Stomach (tissue), 9 donors: Measurements from ENCODE around the gene JAG2. TPM values are rescaled to one million over a fixed set of nuclear protein-coding genes. Genes with fewer than 3 reads are reported as not detected.

Experiments
- DNase-seq, 2 donors: peaks; one replicate each; pipeline versions ENCODE4 v3.0.0 to v3.0.0-alpha.2; 2013 to 2019
- H3K27ac ChIP-seq, 5 donors: fragments of 200-600 bp in 4 of 5; sonication (generic) in 4 of 5; one replicate each; pipeline ENCODE4 v1.5.1; 2013 to 2019; ENCODE audit warnings: mild to moderate bottlenecking in 1 of 5, moderate library complexity in 1 of 5
- H3K27me3 ChIP-seq, 3 donors: fragments of 200-600 bp; sonication (generic); one replicate each; pipeline ENCODE4 v1.5.1; 2017 to 2019; ENCODE audit warnings: mixed run types in 1 of 3
- H3K36me3 ChIP-seq, 4 donors: fragments of 200-600 bp; sonication (generic); 1 replicate in 3 of 4; 2 replicates in 1 of 4; pipeline ENCODE4 v1.5.1; 2016 to 2019
- H3K4me1 ChIP-seq, 4 donors: fragments of 200-600 bp; sonication (generic); one replicate each; pipeline ENCODE4 v1.5.1; 2016 to 2019
- H3K4me3 ChIP-seq, 4 donors: fragments of 200-600 bp; sonication (generic) in 3 of 4; one replicate each; pipeline ENCODE4 v1.5.1; 2016 to 2019; ENCODE audit warnings: mild to moderate bottlenecking in 1 of 4
- H3K9me3 ChIP-seq, 4 donors: fragments of 200-600 bp; sonication (generic); one replicate each; pipeline ENCODE4 v1.5.1; 2016 to 2019
- CTCF ChIP-seq, 7 experiments: fragments of 450-650 bp in 4 of 7; fragments of 200-600 bp in 3 of 7; sonication (generic) in 3 of 7; IDR thresholded peaks; one replicate each; pipeline ENCODE4 v1.5.1; 2016 to 2019; ENCODE audit warnings: antibody characterized with exemption in 7 of 7, control low read depth in 2 of 7, mild to moderate bottlenecking in 1 of 7
- EP300 ChIP-seq: sonication (generic); formaldehyde crosslinking; IDR thresholded peaks from one replicate; pipeline ENCODE4 v1.6.1; 2017; ENCODE audit warnings: antibody characterized with exemption
- POLR2A ChIP-seq, 4 donors: fragments of 450-650 bp; IDR thresholded peaks; one replicate each; pipeline ENCODE4 v1.6.1; 2016; ENCODE audit warnings: antibody characterized with exemption in 4 of 4, control low read depth in 2 of 4, mild to moderate bottlenecking in 1 of 4, moderate library complexity in 1 of 4
- POLR2AphosphoS5 ChIP-seq, 3 donors: sonication (generic); formaldehyde crosslinking; IDR thresholded peaks; one replicate each; pipeline ENCODE4 v1.6.1; 2016; ENCODE audit warnings: antibody characterized with exemption in 3 of 3
- WGBS, 5 donors: extraction: QIAGEN DNeasy Blood & Tissue Kit in 3 of 5; methylation state at CpG; one replicate each; pipeline versions ENCODE4 v1.1.5 to v1.1.7; 2013 to 2018; 5-methylcytosine and 5-hydroxymethylcytosine counted together
- intact Hi-C: fragments of 100-400 bp; cut with DNase I; formaldehyde crosslinking; loops from one replicate; pipeline ENCODE4 v1.15.1; 2023; ENCODE audit warnings: low total_unique reads
- polyA plus RNA-seq, 3 donors: library from polyadenylated mRNA; stranded (reverse); fragments of 200-250 nt; gene quantifications; one replicate each; pipeline ENCODE4 v1.2.3, GENCODE V29; 2013
- total RNA-seq, 5 donors: library from RNA; depleted of rRNA; stranded (reverse); fragments of >200 nt; gene quantifications; one replicate each; pipeline versions ENCODE4 v1.1.0 to v1.2.3, GENCODE V29; 2014 to 2016
- donor health status: healthy with polysubstance abuse.
- donor health status: Bipolar disorder and iron deficiency.
- donor health status: healthy.

JAG2 gene
- total and polyA plus RNA-seq, 8 donors: 6.0 to 117 (median 15.6) TPM

DNA sequence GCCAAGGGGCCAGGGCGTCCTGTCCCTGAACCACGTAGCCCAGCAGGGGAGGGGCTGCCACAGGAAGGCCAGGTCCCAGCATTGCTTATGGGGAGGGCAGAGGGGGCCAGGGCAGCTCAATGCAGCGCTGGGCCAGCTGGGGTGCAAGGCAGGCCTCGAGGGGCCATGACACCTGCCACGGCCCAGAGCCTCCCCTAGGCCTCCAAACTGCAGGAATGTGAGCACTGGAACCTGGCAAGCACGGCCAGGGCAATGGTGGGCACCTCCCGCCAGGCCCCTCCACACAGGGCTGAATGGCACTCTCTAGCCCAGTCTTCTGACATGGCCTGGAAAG lies 70.8 kb downstream of the JAG2 start:
- 74 to 93% (median 86%) methylated on average over 4 to 7 of the region's 7 CpGs for WGBS, 5 donors
- TF ChIP-seq EP300: no peak
- intact Hi-C loops: no loop called here
- no peak for DNase-seq
- Histone ChIP-seq H3K4me3 (no peak overlapping the region), H3K36me3 (no peaks in the 10 kb centered on the region), H3K27ac (no peak overlapping the region), H3K27me3 (peaks cover 0 to 23% (median 0%) of the 10 kb centered on the region in 3 donors), H3K4me1 (peaks cover 11 to 17% (median 15%) of the 10 kb centered on the region in 4 donors), H3K9me3 (peaks cover 0 to 6% (median 2%) of the 10 kb centered on the region in 4 donors)

DNA sequence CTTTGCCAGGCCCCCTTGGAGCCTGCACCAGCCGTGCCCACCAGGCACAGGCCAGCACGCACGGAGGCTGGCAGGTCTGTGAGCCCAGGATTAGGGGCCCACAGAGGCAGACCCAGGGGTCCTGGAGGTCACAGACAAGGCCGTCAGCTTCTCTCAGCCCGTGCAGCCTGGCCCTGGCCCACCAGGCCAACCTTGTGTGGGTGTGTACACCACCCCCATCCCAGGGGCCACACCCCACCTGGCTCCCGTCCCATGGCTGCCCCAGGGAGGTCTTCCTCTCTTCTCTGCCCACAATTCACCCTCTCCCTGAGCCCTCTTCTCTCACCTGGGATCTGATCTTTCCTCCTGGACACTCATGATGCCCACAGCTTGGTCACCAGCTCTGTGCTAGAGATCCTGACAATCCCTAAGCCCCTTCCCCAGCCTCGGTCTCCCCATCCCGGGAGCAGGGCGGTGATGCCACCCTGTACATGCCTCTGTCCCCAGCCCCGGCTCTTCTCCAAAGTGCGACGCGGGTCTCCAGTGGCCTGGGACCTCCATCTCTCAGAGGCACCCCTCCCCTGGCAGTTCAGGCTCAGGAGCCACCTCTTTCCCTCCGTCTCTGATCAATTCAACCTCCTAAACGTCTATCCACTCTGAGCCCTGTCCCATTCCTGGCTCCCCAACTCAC lies 72.2 kb downstream of the JAG2 start:
- H3K9me3 ChIP-seq: peaks cover 0 to 6% (median 2%) of the 10 kb centered on the region in 4 donors
- DNase-seq: no peak
- peaks cover 0 to 18% (median 0%) of the 10 kb centered on the region in 3 donors for H3K27me3 ChIP-seq
- TF ChIP-seq POLR2A (IDR thresholded peaks at IDR 0.05): no peak
- no peak for TF ChIP-seq EP300
- TF ChIP-seq CTCF (IDR thresholded peaks at IDR 0.05): no peak
- no peak for TF ChIP-seq POLR2AphosphoS5 (IDR thresholded peaks at IDR 0.05)
- intact Hi-C loops: no loop called here
- H3K4me3 ChIP-seq: no peak overlapping the region
- peaks cover 25 to 32% (median 30%) of the 10 kb centered on the region in 4 donors for H3K4me1 ChIP-seq
- H3K27ac ChIP-seq: no peak overlapping the region
- 83 to 92% (median 89%) methylated on average over 14 to 15 of the region's 15 CpGs for WGBS, 5 donors
- H3K36me3 ChIP-seq: no peaks in the 10 kb centered on the region

DNA sequence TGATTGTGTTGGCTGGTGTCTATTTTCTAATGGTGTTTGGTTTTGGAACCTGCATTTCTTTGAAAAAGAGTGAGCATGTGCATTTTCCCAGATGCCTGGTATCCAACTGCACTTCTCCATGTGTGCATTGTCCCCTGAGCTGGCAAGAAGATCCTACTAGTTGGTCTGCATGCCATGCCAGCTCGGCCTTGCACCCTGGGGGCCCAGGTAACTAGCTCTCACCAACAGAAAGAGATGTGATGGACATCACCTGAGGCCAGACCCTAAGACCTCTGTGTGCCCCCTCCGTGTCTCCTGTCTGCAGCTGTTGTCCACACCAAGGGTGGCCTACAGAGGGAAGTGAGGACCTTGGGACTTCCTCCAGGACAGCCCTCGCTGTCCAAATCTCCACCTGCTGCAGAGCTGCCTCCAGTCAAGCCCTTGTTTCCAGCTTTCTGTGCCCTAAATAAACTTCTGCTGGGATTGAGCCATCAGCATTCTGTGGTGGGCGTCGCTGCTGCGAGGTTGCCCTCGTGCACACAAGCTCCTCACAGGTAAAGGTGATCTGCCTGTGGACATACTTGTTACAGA lies 73.3 kb downstream of the JAG2 start:
- Histone ChIP-seq H3K36me3 (no peaks in the 10 kb centered on the region), H3K27ac (no peak overlapping the region), H3K4me3 (no peak overlapping the region), H3K9me3 (peaks cover 0 to 6% (median 2%) of the 10 kb centered on the region in 4 donors), H3K4me1 (peaks cover 36 to 42% (median 40%) of the 10 kb centered on the region in 4 donors), H3K27me3 (peaks cover 0 to 18% (median 0%) of the 10 kb centered on the region in 3 donors)
- DNase-seq: no peak
- WGBS, 5 donors: 93 to 96% (median 94%) methylated on average over 7 of the region's 7 CpGs
- TF ChIP-seq EP300 (no peak), POLR2AphosphoS5 (IDR thresholded peaks at IDR 0.05) (no peak), CTCF (IDR thresholded peaks at IDR 0.05) (no peak), POLR2A (IDR thresholded peaks at IDR 0.05) (no peak)
- intact Hi-C loops: no loop called here

DNA sequence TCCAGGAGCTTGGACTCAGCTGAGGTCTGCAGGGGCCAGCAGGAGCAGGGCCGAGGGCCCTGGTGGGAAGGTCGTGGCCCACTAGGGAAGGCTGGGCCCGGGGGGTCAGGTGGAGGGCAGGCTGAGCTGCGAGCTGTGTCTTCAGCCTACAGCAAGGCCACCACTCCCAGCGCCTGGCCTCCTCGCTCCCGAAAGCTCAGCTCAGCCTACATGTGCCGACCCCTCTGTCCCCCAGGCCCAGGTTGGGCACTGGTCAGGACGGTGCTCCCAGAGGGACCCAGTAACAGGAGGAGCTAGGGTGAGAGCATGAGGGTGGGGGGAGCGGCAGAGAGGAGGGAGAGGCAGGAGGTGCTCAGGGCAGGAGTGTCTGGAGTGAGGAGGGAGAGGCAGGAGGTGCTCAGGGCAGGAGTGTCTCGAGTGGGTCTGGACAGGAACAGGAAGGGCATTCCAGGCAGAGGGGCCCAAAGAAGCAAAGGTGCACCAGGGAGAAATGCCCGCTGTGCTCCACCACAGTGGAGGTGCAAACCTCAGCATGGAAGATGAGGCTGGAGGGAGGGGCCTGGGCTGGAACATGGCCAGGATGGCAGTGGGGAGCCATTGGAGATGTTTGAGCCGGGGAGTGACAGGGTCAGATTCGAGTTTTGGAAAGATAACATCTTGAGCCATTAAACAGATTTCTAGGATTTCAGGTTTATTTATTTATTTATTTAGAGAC lies 74.2 kb downstream of the JAG2 start:
- Histone ChIP-seq H3K4me3 (peak overlapping the region; percentile 69 to 78 (median 73)), H3K27me3 (peaks cover 0 to 18% (median 0%) of the 10 kb centered on the region in 3 donors), H3K27ac (peak overlapping the region; percentile 85 to 95 (median 92)), H3K36me3 (no peaks in the 10 kb centered on the region), H3K9me3 (peaks cover 0 to under 1% (median 0%) of the 10 kb centered on the region in 4 donors), H3K4me1 (peaks cover 38 to 51% (median 46%) of the 10 kb centered on the region in 4 donors)
- TF ChIP-seq POLR2A (IDR thresholded peaks at IDR 0.05) (no peak), POLR2AphosphoS5 (IDR thresholded peaks at IDR 0.05) (no peak), EP300 (no peak), CTCF (IDR thresholded peaks at IDR 0.05) (no peak)
- no peak for DNase-seq
- intact Hi-C loops: no loop called here
- WGBS, 5 donors: 62 to 69% (median 64%) methylated on average over 12 to 14 of the region's 14 CpGs
